ENCODE measurements around the gene CFAP57.
"Not testable (repeated sequence)": the region's sequence is repeated elsewhere in the genome, so short reads cannot be mapped to it uniquely, and the experiment has no call there.

- not testable (repeated sequence) for TF ChIP-seq CTCF, POLR2A (IDR thresholded peaks at IDR 0.05)
Measured at GRCh38 chr1:43208277-43208676, 36.1 kb downstream of the CFAP57 start.

Data from suprapubic skin (tissue), 3 donors.